ENCODE measurements around the gene SOX13.

SOX13 gene

GRCh38 chr1:204072931-204073836, at the start of gene SOX13:
TSS of gene SOX13 (plus strand) at chr1:204073115. CDS start at chr1:204112916, 39,801 bp downstream.
- peak within 1 kb of the TSS; percentile 90 for H3K27ac ChIP-seq (ENCODE audit: low read depth, low read length)
- H3K9ac ChIP-seq (ENCODE audit: low read depth, low read length), result peak within 1 kb of the TSS; percentile 54; the same call in 1 of the 2 replicates
- H3K4me3 ChIP-seq (ENCODE audit: low read depth, low read length), result peak within 1 kb of the TSS; percentile 91
- H3K9me3 ChIP-seq (ENCODE audit: control insufficient read depth, insufficient read depth, low read length), result no peaks in the 10 kb centered on the region
- H3K36me3 ChIP-seq (ENCODE audit: control insufficient read depth, insufficient read depth, low read length), result no peaks in the 10 kb centered on the region
- H3K27me3 ChIP-seq (ENCODE audit: control insufficient read depth, insufficient read depth, low read length), result peaks cover 8% of the 10 kb centered on the region
- peaks cover 35% of the 10 kb centered on the region for H3K4me1 ChIP-seq (ENCODE audit: control insufficient read depth, insufficient read depth, low read length)

DNA sequence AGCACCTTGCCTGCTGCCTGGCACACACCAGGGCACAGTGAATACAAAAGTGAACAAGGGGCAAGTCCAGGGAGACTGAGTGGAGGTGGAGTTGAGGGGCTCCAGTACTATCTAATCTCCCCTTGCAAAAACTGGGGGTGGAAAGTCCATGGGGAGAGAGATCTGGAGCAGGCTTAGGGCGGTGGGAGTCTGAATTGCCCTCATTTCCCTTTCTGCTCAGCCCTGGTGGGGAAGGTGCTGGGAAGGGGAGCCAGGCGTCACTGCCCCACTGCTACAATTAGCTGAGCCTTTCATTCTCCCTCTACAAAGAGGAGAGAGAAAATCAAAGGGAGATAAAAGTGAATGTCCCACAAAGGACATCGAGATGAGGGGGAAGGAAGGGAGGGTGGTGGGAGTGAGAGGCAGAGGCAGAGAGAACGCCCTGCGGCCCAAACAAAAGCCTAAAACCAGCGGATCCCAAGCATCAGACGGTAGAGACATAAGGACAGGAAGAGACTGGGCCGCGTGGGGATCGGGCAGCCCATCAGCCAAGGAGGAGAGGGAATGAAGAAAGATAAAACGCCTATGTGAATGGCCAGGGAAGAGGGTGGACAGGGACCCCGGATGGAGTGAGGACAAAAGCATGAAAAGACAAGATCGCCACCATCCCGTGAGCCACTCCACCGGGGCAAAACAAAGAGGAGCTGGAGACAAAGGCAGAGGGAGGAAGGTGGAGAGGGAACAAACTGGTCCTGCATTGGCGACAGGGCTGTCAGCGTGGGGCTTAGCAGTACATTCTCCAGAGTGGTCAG, 46.8 kb upstream of the SOX13 start:
- peak overlapping the region; percentile 32; the same call in 1 of the 2 replicates for H3K9ac ChIP-seq (ENCODE audit: low read depth, low read length)
- H3K27me3 ChIP-seq (ENCODE audit: control insufficient read depth, insufficient read depth, low read length), result peaks cover 17% of the 10 kb centered on the region
- H3K9me3 ChIP-seq (ENCODE audit: control insufficient read depth, insufficient read depth, low read length), result no peaks in the 10 kb centered on the region
- no peak overlapping the region for H3K27ac ChIP-seq (ENCODE audit: low read depth, low read length)
- no peaks in the 10 kb centered on the region for H3K36me3 ChIP-seq (ENCODE audit: control insufficient read depth, insufficient read depth, low read length)
- peaks cover 11% of the 10 kb centered on the region for H3K4me1 ChIP-seq (ENCODE audit: control insufficient read depth, insufficient read depth, low read length)
- H3K4me3 ChIP-seq (ENCODE audit: low read depth, low read length), result no peak overlapping the region

DNA sequence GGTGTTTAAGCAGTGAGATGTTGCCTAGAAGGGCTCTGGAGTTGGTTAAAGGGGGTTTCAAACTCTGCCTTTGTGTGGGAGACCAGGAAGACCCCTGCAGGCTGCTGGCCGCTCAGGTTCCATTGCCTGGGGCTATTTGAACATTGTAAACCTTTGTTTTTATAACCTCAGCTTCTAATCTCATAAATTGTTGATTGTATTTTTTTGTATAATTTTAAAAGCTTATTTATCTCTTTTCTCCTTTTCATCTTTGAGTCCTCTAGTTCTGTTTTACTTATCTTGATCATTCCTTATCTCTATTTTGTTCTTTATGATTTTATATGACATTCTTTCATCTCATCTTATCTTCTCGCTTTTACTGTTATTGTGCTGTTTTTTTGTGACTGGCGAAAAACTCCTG, 45.5 kb upstream of the SOX13 start:
- H3K4me1 ChIP-seq (ENCODE audit: control insufficient read depth, insufficient read depth, low read length), result peaks cover 11% of the 10 kb centered on the region
- peaks cover 17% of the 10 kb centered on the region for H3K27me3 ChIP-seq (ENCODE audit: control insufficient read depth, insufficient read depth, low read length)
- no peaks in the 10 kb centered on the region for H3K36me3 ChIP-seq (ENCODE audit: control insufficient read depth, insufficient read depth, low read length)
- no peak overlapping the region for H3K27ac ChIP-seq (ENCODE audit: low read depth, low read length)
- no peak overlapping the region for H3K9ac ChIP-seq (ENCODE audit: low read depth, low read length)
- no peak overlapping the region for H3K4me3 ChIP-seq (ENCODE audit: low read depth, low read length)
- H3K9me3 ChIP-seq (ENCODE audit: control insufficient read depth, insufficient read depth, low read length), result no peaks in the 10 kb centered on the region

- no peak overlapping the region for H3K27ac ChIP-seq (ENCODE audit: low read depth, low read length)
- peaks cover 17% of the 10 kb centered on the region for H3K27me3 ChIP-seq (ENCODE audit: control insufficient read depth, insufficient read depth, low read length)
- no peaks in the 10 kb centered on the region for H3K9me3 ChIP-seq (ENCODE audit: control insufficient read depth, insufficient read depth, low read length)
- H3K36me3 ChIP-seq (ENCODE audit: control insufficient read depth, insufficient read depth, low read length), result no peaks in the 10 kb centered on the region
- no peak overlapping the region for H3K9ac ChIP-seq (ENCODE audit: low read depth, low read length)
- no peak overlapping the region for H3K4me3 ChIP-seq (ENCODE audit: low read depth, low read length)
- H3K4me1 ChIP-seq (ENCODE audit: control insufficient read depth, insufficient read depth, low read length), result peaks cover 11% of the 10 kb centered on the region
Observed at GRCh38 chr1:204029016-204029415, 43.9 kb upstream of the SOX13 start.

DNA sequence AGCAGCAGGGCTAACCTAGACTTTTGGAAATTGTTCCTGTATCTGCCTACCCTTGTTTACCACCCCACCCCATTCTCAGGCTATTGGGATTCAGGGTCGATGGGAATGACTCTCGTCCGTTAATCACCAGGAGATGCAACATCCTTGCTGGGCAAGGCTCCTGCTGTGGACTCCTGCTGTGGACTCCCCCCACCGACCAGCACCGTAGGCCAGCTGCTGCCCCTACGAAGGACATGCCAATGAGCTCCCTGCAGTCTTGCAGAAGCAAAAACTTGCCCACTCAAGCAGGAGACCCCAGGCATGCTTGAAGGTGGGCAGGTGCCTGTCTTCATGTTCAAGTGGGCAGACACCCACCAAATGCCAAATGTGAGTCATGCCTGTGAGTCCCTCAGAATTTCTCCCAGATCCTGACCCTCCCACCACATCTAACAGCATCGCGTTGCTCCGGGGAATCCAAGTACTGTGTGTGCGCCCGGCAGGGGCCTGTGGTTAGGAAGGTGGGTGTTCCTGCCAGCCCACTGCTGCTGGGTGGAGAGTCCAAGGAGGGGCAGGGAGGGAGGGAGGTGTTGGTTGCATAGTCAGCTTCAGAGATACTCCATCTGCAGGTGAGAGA, 41.7 kb upstream of the SOX13 start:
- peaks cover 8% of the 10 kb centered on the region for H3K4me1 ChIP-seq (ENCODE audit: control insufficient read depth, insufficient read depth, low read length)
- no peak overlapping the region for H3K4me3 ChIP-seq (ENCODE audit: low read depth, low read length)
- no peaks in the 10 kb centered on the region for H3K36me3 ChIP-seq (ENCODE audit: control insufficient read depth, insufficient read depth, low read length)
- peaks cover 8% of the 10 kb centered on the region for H3K27me3 ChIP-seq (ENCODE audit: control insufficient read depth, insufficient read depth, low read length)
- H3K27ac ChIP-seq (ENCODE audit: low read depth, low read length), result no peak overlapping the region
- H3K9ac ChIP-seq (ENCODE audit: low read depth, low read length), result no peak overlapping the region
- no peaks in the 10 kb centered on the region for H3K9me3 ChIP-seq (ENCODE audit: control insufficient read depth, insufficient read depth, low read length)

DNA sequence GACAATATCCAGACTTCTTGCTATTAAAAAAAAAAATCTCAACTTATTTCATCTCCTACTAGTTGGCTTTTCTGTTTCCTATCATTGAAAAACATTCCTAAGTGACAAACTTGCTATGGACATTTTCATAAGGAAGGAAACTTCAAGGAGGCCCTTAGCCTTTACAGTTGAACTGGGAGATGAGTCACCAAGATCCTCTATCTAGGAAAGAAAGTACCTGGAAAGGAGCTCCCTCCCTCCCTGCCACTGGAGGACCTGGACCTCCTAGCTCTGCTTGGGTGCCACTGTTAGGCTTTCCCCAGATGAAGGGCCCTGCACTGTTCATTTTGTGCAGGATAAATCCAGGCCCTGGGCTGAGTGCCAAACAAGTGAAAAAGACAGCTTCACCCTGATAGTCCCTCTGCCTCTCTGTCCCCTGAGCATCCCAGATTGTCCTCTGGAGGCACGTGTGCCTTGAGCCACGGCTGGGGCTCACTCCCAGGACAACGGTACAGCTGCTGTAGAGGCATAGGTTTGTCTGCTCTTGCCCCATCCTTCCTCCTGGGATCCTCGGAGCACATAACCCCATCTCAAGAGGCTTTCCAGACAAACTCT, 40.2 kb upstream of the SOX13 start:
- Histone ChIP-seq H3K36me3 (ENCODE audit: control insufficient read depth, insufficient read depth, low read length) (no peaks in the 10 kb centered on the region), H3K27me3 (ENCODE audit: control insufficient read depth, insufficient read depth, low read length) (no peaks in the 10 kb centered on the region), H3K4me3 (ENCODE audit: low read depth, low read length) (no peak overlapping the region), H3K9ac (ENCODE audit: low read depth, low read length) (no peak overlapping the region), H3K27ac (ENCODE audit: low read depth, low read length) (no peak overlapping the region), H3K4me1 (ENCODE audit: control insufficient read depth, insufficient read depth, low read length) (peaks cover 3% of the 10 kb centered on the region; the same call in 1 of the 2 replicates), H3K9me3 (ENCODE audit: control insufficient read depth, insufficient read depth, low read length) (no peaks in the 10 kb centered on the region)

GRCh38 chr1:204033306-204033705, 39.6 kb upstream of the SOX13 start:
- Histone ChIP-seq H3K36me3 (ENCODE audit: control insufficient read depth, insufficient read depth, low read length) (no peaks in the 10 kb centered on the region), H3K9ac (ENCODE audit: low read depth, low read length) (no peak overlapping the region), H3K27ac (ENCODE audit: low read depth, low read length) (no peak overlapping the region), H3K4me3 (ENCODE audit: low read depth, low read length) (no peak overlapping the region), H3K27me3 (ENCODE audit: control insufficient read depth, insufficient read depth, low read length) (no peaks in the 10 kb centered on the region), H3K4me1 (ENCODE audit: control insufficient read depth, insufficient read depth, low read length) (0 out of 2 replicates have a peak, but pooled peaks cover 3% of the 10 kb centered on the region), H3K9me3 (ENCODE audit: control insufficient read depth, insufficient read depth, low read length) (no peaks in the 10 kb centered on the region)

GRCh38 chr1:204036882-204037655, 35.8 kb upstream of the SOX13 start:
- Histone ChIP-seq H3K36me3 (ENCODE audit: control insufficient read depth, insufficient read depth, low read length) (no peaks in the 10 kb centered on the region), H3K27ac (ENCODE audit: low read depth, low read length) (no peak overlapping the region), H3K4me3 (ENCODE audit: low read depth, low read length) (no peak overlapping the region), H3K27me3 (ENCODE audit: control insufficient read depth, insufficient read depth, low read length) (no peaks in the 10 kb centered on the region), H3K9ac (ENCODE audit: low read depth, low read length) (no peak overlapping the region), H3K4me1 (ENCODE audit: control insufficient read depth, insufficient read depth, low read length) (0 out of 2 replicates have a peak, but pooled peaks cover 3% of the 10 kb centered on the region), H3K9me3 (ENCODE audit: control insufficient read depth, insufficient read depth, low read length) (no peaks in the 10 kb centered on the region)

GRCh38 chr1:204041232-204041767, 31.6 kb upstream of the SOX13 start:
- no peak overlapping the region for H3K9ac ChIP-seq (ENCODE audit: low read depth, low read length)
- no peaks in the 10 kb centered on the region for H3K27me3 ChIP-seq (ENCODE audit: control insufficient read depth, insufficient read depth, low read length)
- H3K4me3 ChIP-seq (ENCODE audit: low read depth, low read length), result no peak overlapping the region
- no peaks in the 10 kb centered on the region for H3K36me3 ChIP-seq (ENCODE audit: control insufficient read depth, insufficient read depth, low read length)
- 0 out of 2 replicates have a peak, but pooled peaks cover 3% of the 10 kb centered on the region for H3K4me1 ChIP-seq (ENCODE audit: control insufficient read depth, insufficient read depth, low read length)
- no peak overlapping the region for H3K27ac ChIP-seq (ENCODE audit: low read depth, low read length)
- no peaks in the 10 kb centered on the region for H3K9me3 ChIP-seq (ENCODE audit: control insufficient read depth, insufficient read depth, low read length)
